ENCODE results near the gene KLHL3.
A peak's percentile ranks its signal among the peaks of the same experiment; 100 is the strongest.
"Not testable (repeated sequence)": the region's sequence is repeated elsewhere in the genome, so short reads cannot be mapped to it uniquely, and the experiment has no call there.

KLHL3 gene

DNA sequence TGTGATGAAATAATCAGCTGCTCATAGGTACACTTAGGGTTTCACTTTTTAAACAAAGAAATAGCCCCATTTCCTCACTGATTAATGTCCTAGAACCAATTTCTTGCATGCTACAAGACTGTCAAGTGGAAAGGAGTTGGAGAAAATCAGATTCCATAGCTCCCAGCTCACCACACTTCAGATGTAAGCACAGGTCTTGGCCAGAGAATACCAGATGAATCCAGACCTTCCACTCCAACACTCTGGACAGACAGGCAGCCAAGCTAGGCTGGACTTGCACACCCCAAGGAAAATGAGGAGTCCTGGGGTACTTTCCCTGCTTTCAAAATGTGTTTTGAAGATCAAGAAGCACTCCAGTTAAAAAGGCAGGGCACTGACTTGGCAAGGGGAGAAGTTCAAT, 68.5 kb downstream of the KLHL3 start:
- no peak for DNase-seq (ENCODE audit: low read depth)

GRCh38 chr5:137666901-137667300, 69.0 kb downstream of the KLHL3 start:
- no peak for DNase-seq (ENCODE audit: low read depth)

DNA sequence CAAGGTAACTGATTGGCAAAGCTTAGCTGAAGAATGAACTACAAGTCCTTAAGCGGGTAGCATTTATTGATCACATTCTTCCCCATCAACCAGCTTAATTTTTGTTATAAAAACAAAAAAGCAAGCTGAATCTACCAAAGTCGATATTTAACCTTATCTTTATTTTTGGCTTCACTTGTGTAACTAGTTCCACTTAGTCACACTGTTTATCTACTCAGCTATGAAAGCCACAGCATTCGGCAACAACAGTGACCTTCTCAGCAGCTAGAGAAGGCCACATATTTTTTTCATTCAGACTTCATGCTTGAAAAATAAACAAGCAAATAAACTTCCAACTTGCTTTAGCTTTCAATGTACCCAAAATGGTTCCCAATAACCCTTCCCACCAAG, 69.4 kb downstream of the KLHL3 start:
- DNase-seq (ENCODE audit: low read depth), result peak; percentile 52

DNA sequence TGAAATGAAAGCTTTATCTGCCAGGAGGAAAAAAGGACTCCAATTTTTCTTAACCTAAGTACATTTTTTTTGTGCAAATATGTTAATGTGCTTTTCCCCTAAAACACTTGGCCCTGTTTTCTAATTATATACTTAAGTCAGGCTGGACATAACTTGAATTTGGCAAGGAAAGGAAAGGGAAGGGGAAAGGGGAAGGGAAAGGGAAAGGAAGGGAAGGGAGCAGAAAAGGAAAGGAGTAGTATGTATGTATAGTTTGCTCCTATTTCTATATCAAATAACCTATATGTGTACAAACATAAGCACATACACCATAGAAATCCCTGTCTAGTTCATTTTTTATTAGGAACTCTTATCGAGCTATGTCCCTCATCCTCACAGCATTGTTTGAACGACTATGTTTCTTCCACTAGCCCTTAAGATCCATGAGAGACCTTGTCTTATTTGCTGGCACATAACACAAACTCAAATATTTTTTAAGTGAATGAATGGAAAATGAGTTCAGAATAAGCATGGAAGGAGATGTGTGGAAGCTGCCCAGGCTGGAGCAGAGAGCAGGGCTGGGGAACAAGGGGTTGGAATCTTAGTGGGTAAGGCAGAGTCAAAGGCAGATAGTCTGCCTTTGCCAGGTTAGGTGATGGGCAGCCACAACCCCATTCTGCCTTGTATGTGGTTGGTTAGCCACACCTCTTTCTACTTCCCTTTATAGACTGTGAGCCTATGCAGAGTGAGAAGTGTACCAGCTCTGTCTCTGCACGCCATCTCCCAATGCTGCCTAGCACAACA, 70.0 kb downstream of the KLHL3 start:
- peak; percentile 3 for DNase-seq (ENCODE audit: low read depth)

GRCh38 chr5:137660349-137660817, 75.5 kb downstream of the KLHL3 start:
- peak; percentile 75 for DNase-seq (ENCODE audit: low read depth)

- no peak for DNase-seq (ENCODE audit: low read depth)
These were observed 76.7 kb downstream of the KLHL3 start for GRCh38 chr5:137659209-137659608.

- DNase-seq (ENCODE audit: low read depth), result no peak
These were observed 77.6 kb downstream of the KLHL3 start for GRCh38 chr5:137658324-137658723.

GRCh38 chr5:137657073-137657472, 78.8 kb downstream of the KLHL3 start:
- DNase-seq (ENCODE audit: low read depth), result no peak

GRCh38 chr5:137656558-137656957, 79.3 kb downstream of the KLHL3 start:
- DNase-seq (ENCODE audit: low read depth), result no peak

DNA sequence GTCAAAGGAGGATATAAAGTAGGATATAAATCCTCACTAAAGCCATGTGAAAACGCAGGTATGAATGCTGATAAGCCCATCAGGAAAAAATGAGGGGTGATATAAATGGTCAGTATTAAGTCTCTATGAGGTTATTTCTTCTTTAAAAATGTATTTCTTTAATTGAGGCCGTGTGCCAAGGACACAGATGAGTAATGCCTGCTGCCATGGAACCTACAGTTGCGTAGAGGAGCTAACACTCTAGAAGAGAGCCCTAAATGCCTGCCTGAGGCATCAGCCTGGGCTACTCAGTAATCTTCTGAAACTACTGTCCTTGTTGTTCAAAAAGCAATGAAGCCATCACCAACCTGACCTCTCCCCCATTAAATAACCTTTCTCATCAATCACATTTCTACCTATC, 84.9 kb downstream of the KLHL3 start:
- DNase-seq (ENCODE audit: low read depth), result no peak

- peak; percentile 53 for DNase-seq (ENCODE audit: low read depth)
These were observed 86.5 kb downstream of the KLHL3 start for GRCh38 chr5:137649228-137649935.

GRCh38 chr5:137648361-137648760, 87.5 kb downstream of the KLHL3 start:
- DNase-seq (ENCODE audit: low read depth), result no peak

DNA sequence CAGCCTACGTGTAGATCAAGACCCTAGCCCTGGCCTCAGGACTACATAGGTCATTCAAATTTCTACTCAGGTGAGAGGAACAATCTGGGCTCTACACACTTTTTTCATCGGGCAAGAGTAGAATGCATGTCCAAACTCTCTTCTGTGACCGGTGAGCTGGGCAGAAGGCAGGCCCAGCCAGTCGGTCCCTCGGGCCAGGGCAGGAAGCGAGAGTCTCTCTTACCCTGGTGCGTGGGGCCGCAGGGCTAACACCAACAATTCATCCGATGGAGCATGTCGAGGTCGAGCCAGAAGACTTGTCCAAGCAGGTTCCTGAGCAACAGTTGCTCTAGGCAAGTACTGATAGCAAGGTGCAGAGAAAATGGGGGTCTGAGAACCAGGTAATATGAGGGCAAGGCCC, 88.5 kb downstream of the KLHL3 start:
- no peak for DNase-seq (ENCODE audit: low read depth)

GRCh38 chr5:137646761-137647160, 89.1 kb downstream of the KLHL3 start:
- DNase-seq (ENCODE audit: low read depth), result no peak

DNA sequence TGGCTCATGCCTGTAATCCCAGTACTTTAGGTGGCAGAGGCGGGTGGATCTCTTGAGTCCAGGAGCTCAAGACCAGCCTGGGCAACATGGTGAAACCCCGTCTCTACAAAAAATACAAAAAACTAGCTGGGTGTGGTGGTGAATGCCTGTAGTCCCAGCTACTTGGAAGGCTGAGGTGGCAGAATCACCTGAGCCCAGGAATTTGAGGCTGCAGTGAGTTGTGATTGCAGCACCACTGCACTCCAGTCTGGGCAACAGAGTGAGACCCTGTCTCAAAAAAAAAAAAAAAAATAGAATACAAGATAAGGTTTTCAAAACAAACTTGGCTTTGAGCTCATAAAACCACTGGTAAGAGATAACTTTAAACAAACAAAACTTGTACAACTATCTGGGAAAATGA, 92.8 kb downstream of the KLHL3 start:
- not testable (repeated sequence) for DNase-seq (ENCODE audit: low read depth)

DNA sequence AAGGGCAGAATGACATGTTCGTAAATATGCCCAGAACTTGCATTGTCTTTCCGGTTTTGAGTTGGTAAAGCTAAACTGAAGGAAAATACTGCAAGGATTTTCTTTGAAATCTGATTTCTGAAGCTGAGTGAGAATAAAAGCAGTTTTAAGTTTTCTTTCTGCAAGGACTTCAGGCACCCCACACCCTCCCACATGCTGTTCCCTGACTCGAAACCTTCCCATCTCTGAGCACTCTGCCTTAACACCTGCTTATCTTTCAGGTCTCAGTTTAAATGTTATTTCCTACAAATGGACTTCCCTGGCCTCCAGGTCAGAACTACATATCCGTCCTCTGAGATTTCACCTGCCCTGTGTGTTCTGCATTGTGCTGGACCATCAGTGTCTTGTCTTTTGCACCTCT, 93.8 kb downstream of the KLHL3 start:
- no peak for DNase-seq (ENCODE audit: low read depth)

- no peak for DNase-seq (ENCODE audit: low read depth)
These were observed 94.7 kb downstream of the KLHL3 start for GRCh38 chr5:137641148-137641547.

DNA sequence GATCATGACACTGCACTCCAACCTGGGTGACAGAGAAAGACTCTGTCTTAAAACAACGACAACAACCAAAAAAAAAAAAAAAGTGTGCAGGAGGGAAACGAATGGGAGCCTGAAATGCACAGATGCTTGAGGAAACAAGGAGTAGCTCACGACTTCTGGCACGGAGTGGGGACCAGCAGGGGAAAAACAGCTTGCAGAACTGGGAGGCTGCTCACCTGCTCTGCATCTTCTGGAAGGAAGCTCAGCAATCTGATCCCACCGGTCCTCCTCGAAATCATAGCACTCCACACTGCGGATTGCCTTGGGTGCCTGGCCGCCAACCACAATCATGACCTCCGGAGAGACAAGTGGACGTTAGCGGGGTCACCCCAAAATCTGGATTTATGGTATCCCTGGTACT, 96.2 kb downstream of the KLHL3 start:
- DNase-seq (ENCODE audit: low read depth), result no peak

DNA sequence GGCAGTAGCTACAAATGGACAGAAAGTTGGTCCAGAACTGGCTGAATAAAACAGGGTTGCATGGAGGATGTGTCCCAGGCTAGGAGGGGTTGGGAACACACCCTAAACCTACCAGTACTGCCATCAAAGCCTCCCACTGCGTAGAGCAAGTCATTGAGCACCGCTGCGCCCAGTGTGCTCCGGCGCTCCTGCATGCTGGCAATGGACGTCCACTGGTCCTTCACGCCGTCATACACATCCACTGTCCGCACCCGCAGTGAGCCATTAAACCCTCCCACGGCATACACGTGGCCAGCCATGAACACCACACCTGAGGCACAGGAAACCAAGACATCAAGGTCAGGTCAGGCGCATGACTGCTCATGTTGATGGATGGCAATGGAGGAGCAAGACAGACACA, 97.0 kb downstream of the KLHL3 start:
- no peak for DNase-seq (ENCODE audit: low read depth)

DNA sequence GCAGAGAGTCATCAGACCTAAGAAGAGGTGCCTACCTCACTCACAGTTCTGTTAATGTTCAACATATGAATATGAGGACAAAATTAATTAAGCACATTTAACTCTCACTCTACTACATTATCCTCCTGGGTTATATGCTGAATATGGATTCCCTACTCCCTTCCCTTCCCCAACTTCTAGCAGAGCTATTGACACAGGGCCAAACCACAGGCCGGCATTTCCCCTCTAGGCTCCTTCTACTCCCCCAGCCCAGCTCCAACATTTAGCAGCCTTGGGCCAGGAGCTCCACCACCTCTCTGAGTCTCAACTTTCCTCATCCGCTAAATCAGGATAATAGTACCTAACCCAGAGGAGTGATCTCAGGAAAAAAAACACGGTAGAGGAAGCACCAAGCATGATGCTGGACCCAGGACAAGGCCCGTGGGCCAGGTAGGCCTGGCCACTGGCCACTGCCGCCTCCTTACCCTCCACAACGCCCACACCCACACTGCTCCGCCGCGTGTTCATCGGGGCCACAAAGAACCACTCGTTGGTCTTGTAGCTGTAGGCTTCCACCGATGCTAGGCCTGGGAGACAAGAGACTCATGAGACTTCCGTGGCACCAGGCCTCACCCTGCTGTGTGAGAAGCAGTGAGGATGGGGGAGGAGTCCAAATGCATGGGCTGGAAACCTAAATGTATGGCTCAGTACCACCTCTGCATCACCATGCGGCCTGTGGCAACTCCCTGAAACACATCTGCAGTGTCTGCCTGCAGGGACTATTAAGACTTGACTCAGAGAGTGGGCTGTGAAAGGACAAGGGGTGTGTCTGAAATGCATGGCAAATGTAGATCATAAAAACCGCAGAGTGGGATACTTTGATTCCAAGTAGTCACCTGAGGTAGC, 98.8 kb downstream of the KLHL3 start:
- DNase-seq (ENCODE audit: low read depth), result no peak

DNA sequence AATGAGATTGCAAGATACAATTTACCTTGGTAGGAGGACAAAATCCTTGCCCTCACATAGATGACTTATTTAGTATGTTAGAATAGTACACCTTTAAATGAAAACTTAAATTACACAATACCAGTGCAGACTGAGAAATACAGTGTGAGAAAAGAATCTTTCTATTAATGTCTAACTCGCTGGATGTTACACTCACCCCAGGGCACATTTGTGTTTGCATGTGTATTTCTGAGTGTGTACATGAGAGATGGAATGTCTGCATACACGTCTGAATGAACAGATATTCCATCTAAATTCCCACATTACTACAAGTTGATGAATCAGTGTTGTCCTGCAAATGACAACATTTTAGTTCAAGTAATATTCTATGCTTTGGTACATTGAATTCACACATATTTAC, 99.8 kb downstream of the KLHL3 start:
- DNase-seq (ENCODE audit: low read depth), result no peak

DNA sequence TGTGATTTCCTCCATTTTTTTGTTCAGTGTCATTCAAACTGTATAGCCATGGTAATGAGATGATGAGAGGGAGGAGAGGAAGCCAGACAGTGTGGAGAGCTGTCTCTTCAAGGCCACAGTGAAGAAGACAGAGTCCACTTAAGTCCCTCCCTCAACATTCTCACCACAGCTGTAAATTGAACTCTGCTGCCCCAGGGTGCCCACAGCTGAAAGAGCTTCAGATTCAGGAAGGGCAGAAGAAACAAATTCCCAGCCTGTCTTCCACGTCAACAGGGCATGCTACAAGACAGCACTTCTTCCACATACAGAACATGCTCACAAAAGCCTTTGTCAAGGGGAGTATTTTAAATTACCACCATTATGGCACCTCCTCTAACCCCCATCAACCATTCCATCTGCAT, 100.4 kb downstream of the KLHL3 start:
- peak; percentile 62 for DNase-seq (ENCODE audit: low read depth)

- no peak for DNase-seq (ENCODE audit: low read depth)
These were observed 102.0 kb downstream of the KLHL3 start for GRCh38 chr5:137633896-137634295.

Measured in EH (cell line).